Suprapubic skin (tissue), 3 donors: Measurements from ENCODE around the gene ZNF808.

Experiments
- CTCF ChIP-seq, 2 donors: fragments of 200-600 bp in 1 of 2; fragments of 450-650 bp in 1 of 2; sonication (generic) in 1 of 2; IDR thresholded peaks; one replicate each; pipeline ENCODE4 v1.5.1; 2016 to 2019; ENCODE audit warnings: antibody characterized with exemption in 2 of 2, mild to moderate bottlenecking in 1 of 2, moderate library complexity in 1 of 2
- POLR2AphosphoS5 ChIP-seq, 3 donors: sonication (generic); formaldehyde crosslinking; IDR thresholded peaks; one replicate each; pipeline ENCODE4 v1.6.1; 2017; ENCODE audit warnings: antibody characterized with exemption in 3 of 3

DNA sequence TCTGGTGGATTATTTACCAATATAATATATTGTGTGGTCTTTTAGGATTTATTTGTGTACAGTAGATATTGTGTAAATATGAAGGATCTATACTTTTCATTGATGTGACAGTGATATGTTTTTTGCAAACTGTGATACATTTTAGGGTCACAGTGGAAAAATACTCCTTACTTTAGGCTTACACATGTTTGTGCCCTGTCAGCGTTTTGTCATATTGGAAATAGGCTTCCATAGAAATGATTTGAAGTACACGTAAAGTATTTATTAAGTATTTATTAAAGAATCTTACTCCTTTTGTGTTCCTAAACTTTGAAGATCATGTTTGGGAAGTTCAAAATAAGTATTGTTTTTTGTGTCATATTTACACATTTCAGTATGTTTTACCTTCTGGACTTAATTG lies 5.0 kb downstream of the ZNF808 start:
- no peak for TF ChIP-seq CTCF (IDR thresholded peaks at IDR 0.05)
- TF ChIP-seq POLR2AphosphoS5 (IDR thresholded peaks at IDR 0.05) = no peak
